22Rv1 (cell line): ENCODE measurements around the gene DRAM2.

Experiments used
- CTCF ChIP-seq: fragments of 450-650 bp; IDR thresholded peaks from 2 replicates; pipeline ENCODE4 v1.5.1; 2017; ENCODE audit warnings: mild to moderate bottlenecking
- ZFX ChIP-seq: fragments of 450-650 bp; IDR thresholded peaks from 2 replicates; pipeline ENCODE4 v1.6.1; 2017; ENCODE audit warnings: antibody characterized with exemption, borderline replicate concordance

GRCh38 chr1:111082421-111083203 is 57.3 kb downstream of the DRAM2 start:
- no peak for TF ChIP-seq CTCF
- TF ChIP-seq ZFX, result no peak
